HepG2 (cell line): ENCODE data around the gene ADAM22. TPM values are rescaled to one million over a fixed set of nuclear protein-coding genes. Genes with fewer than 3 reads are reported as not detected.

Source experiments
- ATAC-seq: fragments of 200-7000 bp; cut with Tn5 transposase; 3 replicates; pipeline ENCODE4 v1.9.1; 2020; ENCODE audit warnings: mild to moderate bottlenecking, moderate library complexity
- BruUV-seq: library from RNA; stranded (reverse); fragments of 400-500 nt; replicated peaks from 2 replicates; lab custom pipeline; 2021; lab: Mats Ljungman, UMichigan
- CTCF ChIA-PET: fragments of 300-600 bp; formaldehyde crosslinking; extraction: SDS; loops from one replicate; lab custom pipeline; 2021; ENCODE audit warnings: low total read pairs, inconsistent platforms, low intra/inter-chr PET ratio; lab: Yijun Ruan, JAX
- POLR2A ChIA-PET: fragments of 350-600 bp; sonication (Branson Sonifier 250); formaldehyde crosslinking; loops from one replicate; lab custom pipeline; 2020; ENCODE audit warnings: antibody characterized with exemption, inconsistent platforms; lab: Yijun Ruan, JAX
- DNase-seq: peaks from one replicate; pipeline ENCODE4 v3.0.0-alpha.2; 2015; ENCODE audit warnings: low spot score
- FAIRE-seq: peaks from 3 replicates; lab custom pipeline; 2011; peaks lifted over from hg19 to GRCh38; lab: Jason Lieb, UNC
- H2AFZ ChIP-seq: one replicate; pipeline ENCODE4 v1.6.1; 2011; ENCODE audit warnings: low read length, inconsistent platforms
- H3K27ac ChIP-seq: fragments of 300-600 bp; 3 replicates; pipeline ENCODE4 v1.8.0; 2011; ENCODE audit warnings: mixed run types, mild to moderate bottlenecking, mixed read lengths, low read length, inconsistent platforms; ENCODE audit not compliant: insufficient read depth; ENCODE audit errors: extremely low read length
- H3K27me3 ChIP-seq, 2 experiments: fragments of 200-600 bp in 1 of 2; 2 replicates in 1 of 2; 3 replicates in 1 of 2; pipeline versions ENCODE4 v1.6.0 to v1.8.0; 2011; ENCODE audit warnings: low read length in 2 of 2, mild to moderate bottlenecking in 2 of 2, moderate library complexity in 2 of 2, inconsistent platforms in 1 of 2; ENCODE audit not compliant: insufficient read depth in 2 of 2, control insufficient read depth in 1 of 2
- H3K36me3 ChIP-seq, 2 experiments: fragments of 200-600 bp in 1 of 2; replicated peaks in 1 of 2; 2 replicates in 1 of 2; 3 replicates in 1 of 2; pipeline versions ENCODE4 v1.5.1 to v1.8.0; 2011; ENCODE audit warnings: low read length in 2 of 2, inconsistent platforms in 1 of 2; ENCODE audit not compliant: insufficient read depth in 2 of 2, control insufficient read depth in 1 of 2
- H3K4me1 ChIP-seq: 2 replicates; pipeline ENCODE4 v1.5.1; 2012; ENCODE audit warnings: low read length, inconsistent platforms; ENCODE audit not compliant: insufficient read depth
- H3K4me2 ChIP-seq: 2 replicates; pipeline ENCODE4 v1.6.0; 2011; ENCODE audit warnings: low read depth, low read length, inconsistent platforms
- H3K4me3 ChIP-seq, 3 experiments: fragments of 200-600 bp in 1 of 3; sonication (generic), shearing (Covaris generic) in 1 of 3; replicated peaks in 1 of 3; 2 replicates each; pipeline ENCODE4 v1.5.1; 2011 to 2016; ENCODE audit warnings: low read length in 3 of 3, inconsistent platforms in 2 of 3, low read depth in 2 of 3, mild to moderate bottlenecking in 2 of 3, control low read depth in 1 of 3, mixed read lengths in 1 of 3; ENCODE audit not compliant: insufficient read depth in 1 of 3
- H3K79me2 ChIP-seq: one replicate; pipeline ENCODE4 v1.6.1; 2011; ENCODE audit warnings: low read length, inconsistent platforms; ENCODE audit not compliant: insufficient read depth
- H3K9ac ChIP-seq: 2 replicates; pipeline ENCODE4 v1.6.0; 2011; ENCODE audit warnings: mild to moderate bottlenecking, low read depth, low read length, inconsistent platforms; ENCODE audit not compliant: insufficient read depth
- H3K9me3 ChIP-seq: 2 replicates; pipeline ENCODE4 v1.5.1; 2012; ENCODE audit warnings: mild to moderate bottlenecking, low read length
- H4K20me1 ChIP-seq: 2 replicates; pipeline ENCODE4 v1.6.0; 2011; ENCODE audit warnings: inconsistent platforms, mild to moderate bottlenecking, low read length, moderate library complexity; ENCODE audit not compliant: insufficient read depth
- AKNA ChIP-seq: sonication (generic); formaldehyde crosslinking; IDR thresholded peaks from 2 replicates; pipeline ENCODE4 v1.4.0; 2020; ENCODE audit warnings: missing genetic modification reagents, borderline replicate concordance
- CREB1 ChIP-seq, 2 experiments: fragments of 450-650 bp in 1 of 2; IDR thresholded peaks; 2 replicates each; pipeline ENCODE4 v1.6.1; 2016 to 2017; ENCODE audit warnings: control low read depth in 1 of 2, mild to moderate bottlenecking in 1 of 2, missing compliant biosample characterization in 1 of 2, missing genetic modification characterization in 1 of 2
- FOXA1 ChIP-seq, 2 experiments: fragments of 450-650 bp in 1 of 2; sonication (generic) in 1 of 2; formaldehyde crosslinking in 1 of 2; IDR thresholded peaks; 2 replicates each; pipeline versions ENCODE4 v1.4.0 to v1.6.1; 2016 to 2020; ENCODE audit warnings: missing genetic modification reagents in 1 of 2
- FOXP1 ChIP-seq, 2 experiments: fragments of 450-650 bp in 1 of 2; IDR thresholded peaks; 2 replicates each; pipeline ENCODE4 v1.6.1; 2017 to 2018; ENCODE audit warnings: antibody characterized with exemption in 1 of 2
- HMG20A ChIP-seq: IDR thresholded peaks from 2 replicates; pipeline ENCODE4 v1.6.1; 2016; ENCODE audit warnings: borderline replicate concordance
- MAFK ChIP-seq, 2 experiments: IDR thresholded peaks in 1 of 2; conservative IDR thresholded peaks in 1 of 2; 2 replicates each; pipeline ENCODE4 v1.6.1; 2011; ENCODE audit warnings: improper control_type of control experiment in 2 of 2, low read length in 2 of 2
- SIX1 ChIP-seq: sonication (generic); formaldehyde crosslinking; IDR thresholded peaks from 2 replicates; pipeline ENCODE4 v1.4.0; 2020; ENCODE audit warnings: missing genetic modification reagents, borderline replicate concordance
- TBX3 ChIP-seq: fragments of 450-650 bp; IDR thresholded peaks from 2 replicates; pipeline ENCODE4 v1.6.1; 2017; ENCODE audit warnings: antibody characterized with exemption, mild to moderate bottlenecking, inconsistent platforms, borderline replicate concordance
- TCF7 ChIP-seq: sonication (generic); IDR thresholded peaks from 2 replicates; pipeline ENCODE4 v1.6.1; 2016; ENCODE audit warnings: antibody characterized with exemption, low read depth
- ZNF362 ChIP-seq: sonication (generic); formaldehyde crosslinking; IDR thresholded peaks from 2 replicates; pipeline ENCODE4 v1.4.0; 2020; ENCODE audit warnings: missing genetic modification reagents, mild to moderate bottlenecking, borderline replicate concordance
- WGBS: methylation state at CpG from one replicate; pipeline ENCODE4 v1.1.6; 2017; ENCODE audit warnings: low lambda C conversion rate; 5-methylcytosine and 5-hydroxymethylcytosine counted together
- in situ Hi-C: cut with HindIII; loops from 2 replicates; pipeline ENCODE4 v1.10.0; 2017; ENCODE audit warnings: low pct_unique_long_range_greater_than_20kb; ENCODE audit not compliant: extremely low pct_ligation_motif_present
- intact Hi-C: fragments of 100-400 bp; cut with micrococcal nuclease; formaldehyde crosslinking; loops from one replicate; pipeline ENCODE4 v1.10.0; 2022; ENCODE audit not compliant: unreplicated experiment
- polyA plus RNA-seq, 8 experiments: library from polyadenylated mRNA; depleted of rRNA in 3 of 8; stranded (reverse) in 7 of 8; unstranded in 1 of 8; fragments of >200 nt; fragmentation: Illumina TruSeq in 4 of 8; extraction: Trizol in 4 of 8; gene quantifications; 2 replicates each; pipeline versions ENCODE4 v1.2.1 to v1.2.3, GENCODE V29; 2011 to 2016; ENCODE audit warnings: low read depth in 4 of 8, missing spikeins in 1 of 8, mixed read lengths in 1 of 8; ENCODE audit not compliant: insufficient read depth in 1 of 8
- total RNA-seq, 5 experiments: library from RNA; depleted of rRNA; stranded (reverse); fragments of >200 nt; fragmentation: Illumina TruSeq; extraction: Trizol; gene quantifications; 2 replicates each; pipeline ENCODE4 v1.2.3, GENCODE V29; 2016; ENCODE audit warnings: low read depth in 1 of 5
- TF ChIP-seq, protein P1 (sequence below): sonication (generic); formaldehyde crosslinking; conservative IDR thresholded peaks from 2 replicates; pipeline ENCODE4 v1.8.0; 2022; ENCODE audit warnings: missing genetic modification reagents

ADAM22 gene
- total and polyA plus RNA-seq, 2 of the 13 experiments (the other 11 are each of a cell fraction or from before 2014, with no cell fraction given) = 1.9 to 6.7 TPM

DNA sequence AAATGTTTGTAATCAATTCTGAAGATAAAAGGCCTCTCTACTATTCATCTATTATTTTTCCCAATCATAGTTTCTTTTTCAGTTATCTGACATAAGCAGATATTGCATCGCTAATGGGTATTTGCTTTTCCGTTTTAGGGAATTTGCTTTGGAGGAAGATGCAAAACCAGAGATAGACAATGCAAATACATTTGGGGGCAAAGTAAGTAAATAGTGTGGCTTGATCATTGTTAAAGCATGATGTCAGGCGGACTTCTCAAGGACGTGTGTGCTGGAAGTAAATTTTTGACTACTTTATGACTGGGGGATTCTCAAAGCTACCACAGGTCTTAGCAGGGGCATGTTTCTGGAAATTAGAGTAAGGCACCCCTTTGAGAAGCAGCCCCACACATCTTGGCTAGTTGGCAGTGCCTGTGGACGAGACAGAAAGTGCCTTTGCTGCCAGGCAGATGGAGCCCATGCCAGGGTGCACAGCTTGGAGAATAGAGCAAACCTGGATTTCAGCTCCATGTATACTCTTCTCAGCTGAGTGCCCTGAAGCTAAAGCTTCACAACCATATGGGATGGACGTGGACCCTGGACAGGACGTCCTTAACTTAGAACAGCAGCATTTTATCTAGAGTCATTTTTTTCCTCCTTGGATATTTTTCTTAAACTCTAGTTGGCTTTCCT is 217.2 kb downstream of the ADAM22 start:
- H3K4me2 ChIP-seq = peak overlapping the region; percentile 39
- H3K36me3 ChIP-seq = no peaks in the 10 kb centered on the region
- H3K9me3 ChIP-seq = no peaks in the 10 kb centered on the region
- DNase-seq (peak; percentile 84), FAIRE-seq (peak; percentile 71), ATAC-seq (peak; percentile 95)
- H3K27ac ChIP-seq = peak overlapping the region; percentile 42
- CTCF ChIA-PET = no interaction called here
- POLR2A ChIA-PET = no interaction called here
- no peaks in the 10 kb centered on the region for H4K20me1 ChIP-seq
- H3K9ac ChIP-seq = no peak overlapping the region
- H3K4me3 ChIP-seq = no peak overlapping the region
- no peak overlapping the region for H2AFZ ChIP-seq
- no TSS peak for BruUV-seq
- intact Hi-C loops (no loop called here), in situ Hi-C loops (no loop called here)
- H3K4me1 ChIP-seq = peaks cover 21% of the 10 kb centered on the region
- no peaks in the 10 kb centered on the region for H3K27me3 ChIP-seq
- 10% methylated on average over 7 of the region's 7 CpGs for WGBS
- no peaks in the 10 kb centered on the region for H3K79me2 ChIP-seq
- TF ChIP-seq, protein P1, sequence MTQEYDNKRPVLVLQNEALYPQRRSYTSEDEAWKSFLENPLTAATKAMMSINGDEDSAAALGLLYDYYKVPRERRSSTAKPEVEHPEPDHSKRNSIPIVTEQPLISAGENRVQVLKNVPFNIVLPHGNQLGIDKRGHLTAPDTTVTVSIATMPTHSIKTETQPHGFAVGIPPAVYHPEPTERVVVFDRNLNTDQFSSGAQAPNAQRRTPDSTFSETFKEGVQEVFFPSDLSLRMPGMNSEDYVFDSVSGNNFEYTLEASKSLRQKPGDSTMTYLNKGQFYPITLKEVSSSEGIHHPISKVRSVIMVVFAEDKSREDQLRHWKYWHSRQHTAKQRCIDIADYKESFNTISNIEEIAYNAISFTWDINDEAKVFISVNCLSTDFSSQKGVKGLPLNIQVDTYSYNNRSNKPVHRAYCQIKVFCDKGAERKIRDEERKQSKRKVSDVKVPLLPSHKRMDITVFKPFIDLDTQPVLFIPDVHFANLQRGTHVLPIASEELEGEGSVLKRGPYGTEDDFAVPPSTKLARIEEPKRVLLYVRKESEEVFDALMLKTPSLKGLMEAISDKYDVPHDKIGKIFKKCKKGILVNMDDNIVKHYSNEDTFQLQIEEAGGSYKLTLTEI = no peak
- TF ChIP-seq MAFK (conservative IDR thresholded peaks at IDR 0.05 in 1 of 2, IDR thresholded peaks at IDR 0.05 in 1 of 2; ENCODE audit: low read length in 2 of 2) = peak; percentile 17 to 32; a peak in 2 of 4 replicates
- TF ChIP-seq AKNA (CRISPR knock-in tag) = no peak
- no peak for TF ChIP-seq ZNF362 (CRISPR knock-in tag)
- TF ChIP-seq SIX1 (CRISPR knock-in tag) = 0 out of 2 replicates have a peak, but pooled peaks have one; percentile 75
- TF ChIP-seq TBX3 = peak; percentile 56; the same call in 1 of the 2 replicates
- TF ChIP-seq CREB1 (IDR thresholded peaks at IDR 0.05) = no peak
- peak; percentile 71 for TF ChIP-seq CREB1 (CRISPR knock-in tag; IDR thresholded peaks at IDR 0.05)
- TF ChIP-seq HMG20A (CRISPR knock-in tag) = peak; percentile 78; the same call in 1 of the 2 replicates
- TF ChIP-seq TCF7 = peak; percentile 65
- TF ChIP-seq FOXA1 (IDR thresholded peaks at IDR 0.05) = peak; percentile 63
- TF ChIP-seq FOXA1 (CRISPR knock-in tag; IDR thresholded peaks at IDR 0.05) = peak; percentile 89
- no peak for TF ChIP-seq FOXP1 (IDR thresholded peaks at IDR 0.05)
- peak; percentile 73 for TF ChIP-seq FOXP1 (CRISPR knock-in tag; IDR thresholded peaks at IDR 0.05)
